Kidney epithelial cell (primary cell): ENCODE results near the gene CAVIN1. TPM values are rescaled to one million over a fixed set of nuclear protein-coding genes. Genes with fewer than 3 reads are reported as not detected.
"Not testable (repeated sequence)": the region's sequence is repeated elsewhere in the genome, so short reads cannot be mapped to it uniquely, and the experiment has no call there.

Experiments used
- DNase-seq: peaks from one replicate; pipeline ENCODE4 v3.0.0-alpha.2; 2010; ENCODE audit warnings: low read depth
- H3K27me3 ChIP-seq: 2 replicates; pipeline ENCODE4 v1.6.0; 2011; ENCODE audit warnings: low read length; ENCODE audit not compliant: control insufficient read depth, insufficient read depth
- H3K36me3 ChIP-seq: 2 replicates; pipeline ENCODE4 v1.5.1; 2011; ENCODE audit warnings: low read length; ENCODE audit not compliant: control insufficient read depth, insufficient read depth
- H3K4me3 ChIP-seq: 2 replicates; pipeline ENCODE4 v1.5.1; 2011; ENCODE audit warnings: low read depth, mild to moderate bottlenecking, control low read depth, low read length
- CTCF ChIP-seq: IDR thresholded peaks from 2 replicates; pipeline ENCODE4 v1.5.1; 2011; ENCODE audit warnings: mild to moderate bottlenecking, moderate library complexity, low read length, control low read depth, inconsistent platforms; ENCODE audit not compliant: insufficient read depth, poor library complexity, severe bottlenecking
- total RNA-seq: library from RNA; depleted of rRNA; stranded (reverse); fragments of >200 nt; gene quantifications from 2 replicates; pipeline ENCODE4 v1.2.3, GENCODE V29; 2015

Gene CAVIN1
- total RNA-seq, 1 donor from 2014 or later, result 70.2 TPM

- Histone ChIP-seq H3K36me3 (no peaks in the 10 kb centered on the region), H3K27me3 (no peaks in the 10 kb centered on the region), H3K4me3 (no peak overlapping the region)
- no peak for DNase-seq
- no peak for TF ChIP-seq CTCF
These were observed 28.2 kb downstream of the CAVIN1 start for GRCh38 chr17:42394838-42395237.

DNA sequence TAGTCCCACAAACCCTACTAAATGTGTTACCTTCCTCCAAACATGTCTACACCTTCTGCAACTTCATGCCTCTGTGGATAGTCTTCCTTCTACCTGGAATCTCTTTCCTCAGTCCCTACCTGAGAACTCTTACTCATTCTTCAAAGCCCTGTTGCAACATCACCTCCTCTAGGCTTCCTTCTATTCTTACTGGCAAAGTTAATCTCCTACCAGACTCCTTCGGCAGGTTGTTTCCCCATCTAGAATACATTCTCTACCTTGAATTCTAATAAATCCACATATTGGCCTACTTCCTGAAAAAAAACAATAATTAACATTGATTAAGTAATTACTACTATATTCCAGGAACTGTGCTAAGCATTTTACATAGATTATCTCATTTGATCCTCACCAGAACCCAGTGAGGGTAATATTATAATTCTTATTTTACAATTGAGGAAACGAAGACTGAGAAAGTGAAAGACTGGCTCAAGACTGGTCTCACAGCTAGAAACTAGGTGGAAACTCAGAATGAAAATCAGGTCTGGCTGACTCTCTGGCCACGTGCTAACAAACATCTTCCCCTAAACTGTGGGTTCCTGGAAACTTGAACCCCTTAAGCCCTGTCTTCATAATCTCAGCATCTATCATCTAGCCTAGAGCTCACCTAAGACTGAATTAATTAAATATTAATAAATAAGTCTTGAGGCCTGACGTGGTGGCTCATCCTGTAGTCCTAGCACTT lies 30.2 kb downstream of the CAVIN1 start:
- Histone ChIP-seq H3K36me3 (no peaks in the 10 kb centered on the region), H3K4me3 (no peak overlapping the region), H3K27me3 (no peaks in the 10 kb centered on the region)
- TF ChIP-seq CTCF, result no peak
- DNase-seq, result no peak

DNA sequence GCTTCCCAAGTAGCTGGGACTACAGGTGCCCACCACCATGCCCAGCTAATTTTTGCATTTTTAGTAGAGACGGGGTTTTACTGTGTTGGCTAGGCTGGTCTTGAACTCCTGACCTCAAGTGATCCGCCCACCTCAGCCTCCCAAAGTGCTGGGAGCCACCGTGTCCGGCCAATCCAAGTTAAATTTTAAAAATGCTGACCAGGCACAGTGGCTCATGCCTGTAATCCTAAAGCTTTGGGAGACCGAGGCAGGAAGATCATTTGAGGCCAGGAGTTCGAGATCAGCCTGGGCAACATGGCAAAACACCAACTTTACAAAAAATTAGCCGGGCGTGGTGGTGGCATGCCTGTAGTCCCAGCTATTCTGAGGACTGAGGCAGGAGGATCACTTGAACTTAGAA lies 31.6 kb downstream of the CAVIN1 start:
- not testable (repeated sequence) for H3K27me3 ChIP-seq, DNase-seq, H3K4me3 ChIP-seq, H3K36me3 ChIP-seq

DNA sequence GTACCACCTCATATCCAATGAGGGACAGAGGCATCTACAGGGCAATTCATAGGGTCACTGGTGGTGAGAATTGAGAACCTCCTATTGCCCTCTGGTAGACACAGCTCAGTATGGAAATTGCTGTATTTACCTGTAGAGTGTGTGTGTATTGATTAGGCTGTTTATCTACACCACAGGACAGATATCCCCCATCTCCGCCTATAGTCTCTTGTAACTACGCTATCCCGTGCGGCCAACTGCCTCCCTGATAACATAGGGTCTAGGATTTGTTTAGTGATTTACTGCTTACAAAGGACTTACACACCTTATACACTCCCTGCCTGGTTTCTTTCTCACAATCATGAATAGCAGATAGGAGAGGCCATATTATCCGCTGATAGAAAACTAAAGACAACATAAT lies 33.2 kb downstream of the CAVIN1 start:
- Histone ChIP-seq H3K27me3 (no peaks in the 10 kb centered on the region), H3K36me3 (no peaks in the 10 kb centered on the region), H3K4me3 (no peak overlapping the region)
- DNase-seq, result no peak
- no peak for TF ChIP-seq CTCF

GRCh38 chr17:42389135-42389417 lies 34.0 kb downstream of the CAVIN1 start:
- no peak for TF ChIP-seq CTCF
- no peaks in the 10 kb centered on the region for H3K27me3 ChIP-seq
- no peaks in the 10 kb centered on the region for H3K36me3 ChIP-seq
- peak overlapping the region; percentile 15 for H3K4me3 ChIP-seq
- no peak for DNase-seq

GRCh38 chr17:42388381-42389134 lies 34.5 kb downstream of the CAVIN1 start, which contains the start of gene STAT3:
TSS of gene STAT3 (minus strand) at chr17:42388442. CDS start at chr17:42348516, 39,926 bp downstream.
- TF ChIP-seq CTCF, result no peak
- no peaks in the 10 kb centered on the region for H3K36me3 ChIP-seq
- DNase-seq, result peak; percentile 98
- peak within 1 kb of the TSS; percentile 98 for H3K4me3 ChIP-seq
- no peaks in the 10 kb centered on the region for H3K27me3 ChIP-seq
